ENCODE data around the gene C5orf63. TPM values are rescaled to one million over a fixed set of nuclear protein-coding genes. Genes with fewer than 3 reads are reported as not detected.

The C5orf63 gene
- total RNA-seq, 1 donor from 2014 or later, result 4.0 TPM

DNA sequence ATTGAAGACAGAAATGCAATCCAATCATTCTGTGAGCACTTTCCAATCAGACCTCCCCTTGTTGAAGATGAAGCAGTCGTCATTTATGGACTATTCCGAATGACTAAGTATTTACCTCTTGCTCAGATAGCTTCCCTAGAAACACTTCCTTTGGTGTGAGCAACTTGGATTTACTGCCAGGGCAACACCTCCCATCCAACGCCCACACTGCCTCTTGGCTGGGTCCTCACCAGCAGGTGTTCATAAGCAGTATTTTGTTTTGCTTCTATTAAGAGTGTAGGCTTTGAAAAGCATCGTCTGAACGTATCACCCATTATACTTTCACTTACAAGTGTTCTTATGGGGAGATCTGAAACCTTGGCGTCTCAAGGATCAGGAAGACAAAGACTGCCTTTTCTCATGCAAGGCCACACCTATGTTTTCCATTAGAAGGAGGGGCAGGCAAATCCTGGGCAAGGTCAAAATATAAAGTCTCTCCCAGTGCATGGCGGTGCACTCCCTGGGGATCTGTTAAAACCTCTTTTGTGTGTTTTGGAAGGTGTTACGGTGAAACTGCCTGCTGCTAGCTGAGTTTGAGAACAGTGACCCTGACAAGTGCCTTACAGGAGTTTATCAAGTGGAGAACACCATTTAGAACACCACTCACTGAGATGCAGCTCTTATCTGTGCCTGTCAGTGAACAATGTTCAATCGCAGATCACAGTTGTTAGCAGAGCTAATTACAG, 32.3 kb downstream of the C5orf63 start:
- intact Hi-C loops (cut with micrococcal nuclease), result no loop called here
- no peak overlapping the region for H3K4me3 Mint-ChIP-seq
- H3K27me3 Mint-ChIP-seq (ENCODE audit: insufficient read depth), result peaks cover 4% of the 10 kb centered on the region
- no peak for DNase-seq (ENCODE audit: low spot score)
- no peaks in the 10 kb centered on the region for H3K4me1 Mint-ChIP-seq (ENCODE audit: low read depth)
- H3K36me3 Mint-ChIP-seq (ENCODE audit: low read depth), result no peaks in the 10 kb centered on the region
- no peaks in the 10 kb centered on the region for H3K9me3 Mint-ChIP-seq
- no peak overlapping the region for H3K27ac Mint-ChIP-seq

DNA sequence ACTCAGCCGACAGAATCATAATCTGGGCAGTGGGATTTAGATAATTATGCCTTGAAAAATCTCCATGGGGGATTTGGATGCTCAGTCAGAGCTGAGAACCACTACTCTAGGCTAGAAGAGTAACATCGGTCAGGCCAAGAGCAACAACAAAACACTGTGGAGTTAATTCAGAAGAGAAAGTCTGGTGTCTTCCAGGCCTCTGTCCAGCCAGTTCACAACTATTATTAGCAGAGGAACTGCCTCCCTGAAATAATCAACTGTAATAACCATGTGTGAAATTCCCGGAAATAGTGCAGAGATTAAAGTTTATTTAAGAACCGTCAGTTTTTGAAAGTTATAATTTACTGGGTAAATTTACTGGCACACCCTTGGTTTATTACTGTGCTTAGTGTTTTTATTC, 34.8 kb downstream of the C5orf63 start:
- Mint-ChIP-seq H3K4me1 (ENCODE audit: low read depth) (no peaks in the 10 kb centered on the region), H3K27ac (no peak overlapping the region), H3K4me3 (no peak overlapping the region), H3K9me3 (no peaks in the 10 kb centered on the region), H3K27me3 (ENCODE audit: insufficient read depth) (peaks cover 9% of the 10 kb centered on the region), H3K36me3 (ENCODE audit: low read depth) (no peaks in the 10 kb centered on the region)
- DNase-seq (ENCODE audit: low spot score), result no peak
- intact Hi-C loops (cut with micrococcal nuclease), result loop anchor here (10.0 kb wide), 1 partner anchor 276 kb away; no protein-coding TSS in a partner anchor

GRCh38 chr5:127031863-127032232, 41.5 kb downstream of the C5orf63 start:
- H3K9me3 Mint-ChIP-seq, result no peaks in the 10 kb centered on the region
- peaks cover 33% of the 10 kb centered on the region for H3K27me3 Mint-ChIP-seq (ENCODE audit: insufficient read depth)
- peaks cover 5% of the 10 kb centered on the region for H3K36me3 Mint-ChIP-seq (ENCODE audit: low read depth)
- H3K4me1 Mint-ChIP-seq (ENCODE audit: low read depth), result peaks cover 26% of the 10 kb centered on the region
- no peak for DNase-seq (ENCODE audit: low spot score)
- intact Hi-C loops (cut with micrococcal nuclease), result loop anchor here (2.0 to 10.0 kb wide), 4 partner anchors 179 to 609 kb away; partner anchors contain the start of gene GRAMD2B
- peak overlapping the region; percentile 89 for H3K4me3 Mint-ChIP-seq
- peak overlapping the region; percentile 34 for H3K27ac Mint-ChIP-seq

DNA sequence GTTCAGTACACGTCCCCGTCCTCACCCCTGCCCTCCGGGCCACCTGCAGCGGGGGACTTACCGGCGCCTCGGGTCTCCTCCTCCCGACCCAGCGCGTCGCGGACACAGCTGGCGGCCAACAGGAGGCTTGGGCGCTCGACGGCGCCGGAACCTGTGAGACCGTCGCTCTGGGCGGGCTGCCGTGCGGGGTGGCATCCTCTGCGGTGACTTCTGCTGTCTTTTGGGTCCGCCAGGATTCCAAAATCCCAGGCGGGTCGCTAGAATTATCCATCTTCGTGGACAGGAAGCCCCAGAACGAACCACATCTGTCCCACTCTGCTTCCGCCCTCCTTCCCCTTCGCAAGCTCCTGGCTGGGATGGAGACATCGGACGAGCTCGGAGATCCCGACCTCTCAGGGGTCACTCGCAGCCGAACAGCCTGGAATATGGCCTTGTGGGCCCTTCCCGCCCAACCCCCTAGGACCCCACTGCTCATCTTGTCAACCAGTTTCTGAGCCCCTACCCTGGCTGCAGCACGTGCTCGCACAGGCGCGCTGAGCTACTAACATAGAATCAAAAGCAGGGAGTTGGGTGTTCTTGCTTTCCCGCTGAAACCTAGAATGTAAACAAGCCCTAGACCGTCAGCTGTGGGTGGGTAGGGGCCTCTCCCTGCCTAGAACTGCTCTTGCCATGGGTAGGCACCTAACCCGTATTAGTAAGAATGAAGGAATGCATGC, 42.0 kb downstream of the C5orf63 start:
- Mint-ChIP-seq H3K27me3 (ENCODE audit: insufficient read depth) (peaks cover 35% of the 10 kb centered on the region), H3K4me1 (ENCODE audit: low read depth) (peaks cover 26% of the 10 kb centered on the region), H3K9me3 (no peaks in the 10 kb centered on the region), H3K36me3 (ENCODE audit: low read depth) (peaks cover 5% of the 10 kb centered on the region), H3K4me3 (peak overlapping the region; percentile 89), H3K27ac (peak overlapping the region; percentile 48)
- intact Hi-C loops (cut with micrococcal nuclease), result loop anchor here (2.0 to 10.0 kb wide), 4 partner anchors 179 to 609 kb away; partner anchors contain the start of gene GRAMD2B
- DNase-seq (ENCODE audit: low spot score), result peak; percentile 12

GRCh38 chr5:127030259-127031146, 42.8 kb downstream of the C5orf63 start, which contains the start of gene MARCHF3:
TSS of gene MARCHF3 (minus strand) at chr5:127030558. CDS start at chr5:126918171, 112,387 bp downstream.
- Mint-ChIP-seq H3K27ac (peak within 1 kb of the TSS; percentile 69), H3K27me3 (ENCODE audit: insufficient read depth) (peaks cover 32% of the 10 kb centered on the region)

DNA sequence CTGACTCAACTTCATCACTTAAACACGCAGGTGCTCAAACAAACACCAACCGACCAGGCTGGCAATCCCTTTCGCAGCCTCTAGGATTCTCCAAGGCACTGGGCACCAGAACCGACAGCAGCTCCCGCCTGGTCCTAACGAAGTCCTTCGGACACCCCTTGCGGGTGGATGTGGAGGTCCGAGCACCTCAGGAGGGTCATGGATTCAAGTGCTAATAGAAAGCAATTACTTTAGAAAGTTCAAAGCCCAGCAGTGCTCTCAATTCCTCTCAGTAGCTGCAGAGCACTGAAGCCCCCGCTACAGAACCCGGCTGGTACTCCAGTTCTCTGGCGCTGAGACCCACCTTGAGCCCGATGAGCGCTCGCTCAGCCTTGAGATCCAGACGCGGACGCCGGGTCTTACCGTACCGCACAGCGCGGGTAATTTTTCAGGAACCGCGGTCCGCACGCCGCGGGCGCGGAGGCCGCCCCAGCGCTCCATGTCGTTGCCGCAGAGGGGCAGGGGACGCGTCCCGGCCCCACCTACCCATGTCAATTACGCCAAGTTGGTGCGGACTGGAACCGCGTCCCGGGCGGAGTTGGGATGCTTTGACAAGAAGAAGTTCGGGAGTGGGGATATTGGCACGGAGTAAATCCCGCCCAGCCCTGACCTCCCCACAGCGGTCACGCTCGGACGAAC, 43.6 kb downstream of the C5orf63 start:
- Mint-ChIP-seq H3K27ac (peak overlapping the region; percentile 69), H3K4me1 (ENCODE audit: low read depth) (peaks cover 31% of the 10 kb centered on the region), H3K36me3 (ENCODE audit: low read depth) (peaks cover 5% of the 10 kb centered on the region), H3K27me3 (ENCODE audit: insufficient read depth) (peaks cover 32% of the 10 kb centered on the region), H3K4me3 (peak overlapping the region; percentile 89), H3K9me3 (no peaks in the 10 kb centered on the region)
- peak; percentile 33 for DNase-seq (ENCODE audit: low spot score)
- intact Hi-C loops (cut with micrococcal nuclease), result loop anchor here (1.0 to 10.0 kb wide), 11 partner anchors 41 to 607 kb away; partner anchors contain the start of genes C5orf63, GRAMD2B and PRRC1

More at GRCh38 chr5:127030259-127031146, 42.8 kb downstream of the C5orf63 start, which contains the start of gene MARCHF3:
- H3K4me1 Mint-ChIP-seq (ENCODE audit: low read depth), result peaks cover 30% of the 10 kb centered on the region
- intact Hi-C loops (cut with micrococcal nuclease), result loop anchor here (1.0 to 10.0 kb wide), 11 partner anchors 42 to 608 kb away; partner anchors contain the start of genes C5orf63, GRAMD2B and PRRC1
- H3K36me3 Mint-ChIP-seq (ENCODE audit: low read depth), result peaks cover 5% of the 10 kb centered on the region
- H3K4me3 Mint-ChIP-seq, result peak within 1 kb of the TSS; percentile 89
- DNase-seq (ENCODE audit: low spot score), result peak; percentile 96
- H3K9me3 Mint-ChIP-seq, result no peaks in the 10 kb centered on the region

DNA sequence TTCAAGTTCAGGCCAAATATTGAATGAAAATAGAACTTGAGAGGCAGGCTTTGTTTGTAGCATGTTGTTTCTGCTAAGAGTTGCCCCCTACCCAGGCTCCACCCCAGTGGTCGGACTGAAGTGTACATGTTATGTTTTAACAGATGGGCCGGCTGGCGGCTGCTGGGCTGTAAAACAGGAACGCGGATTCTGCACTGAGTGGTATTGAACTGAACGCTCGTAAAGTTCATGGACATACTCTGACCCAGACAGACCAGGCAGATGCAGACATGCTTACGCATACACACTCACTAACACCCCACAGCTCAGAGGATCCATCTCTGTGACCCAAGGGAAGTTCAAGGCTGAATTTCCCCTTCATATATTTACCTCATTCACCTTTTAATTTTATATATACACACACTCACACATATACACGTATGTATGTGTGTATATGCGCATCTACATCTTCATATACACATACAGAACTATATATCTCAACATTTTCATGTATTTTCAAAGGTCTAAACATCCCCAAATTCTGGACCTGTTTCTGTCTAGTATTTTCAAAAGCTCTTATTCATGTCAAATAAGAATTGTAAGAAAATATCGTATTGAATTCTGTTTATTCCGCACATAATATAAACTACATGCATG, 44.4 kb downstream of the C5orf63 start:
- H3K4me1 Mint-ChIP-seq (ENCODE audit: low read depth), result peaks cover 31% of the 10 kb centered on the region
- intact Hi-C loops (cut with micrococcal nuclease), result no loop called here
- peaks cover 30% of the 10 kb centered on the region for H3K27me3 Mint-ChIP-seq (ENCODE audit: insufficient read depth)
- no peaks in the 10 kb centered on the region for H3K9me3 Mint-ChIP-seq
- DNase-seq (ENCODE audit: low spot score), result no peak
- H3K27ac Mint-ChIP-seq, result no peak overlapping the region
- peaks cover 5% of the 10 kb centered on the region for H3K36me3 Mint-ChIP-seq (ENCODE audit: low read depth)
- peak overlapping the region; percentile 89 for H3K4me3 Mint-ChIP-seq

DNA sequence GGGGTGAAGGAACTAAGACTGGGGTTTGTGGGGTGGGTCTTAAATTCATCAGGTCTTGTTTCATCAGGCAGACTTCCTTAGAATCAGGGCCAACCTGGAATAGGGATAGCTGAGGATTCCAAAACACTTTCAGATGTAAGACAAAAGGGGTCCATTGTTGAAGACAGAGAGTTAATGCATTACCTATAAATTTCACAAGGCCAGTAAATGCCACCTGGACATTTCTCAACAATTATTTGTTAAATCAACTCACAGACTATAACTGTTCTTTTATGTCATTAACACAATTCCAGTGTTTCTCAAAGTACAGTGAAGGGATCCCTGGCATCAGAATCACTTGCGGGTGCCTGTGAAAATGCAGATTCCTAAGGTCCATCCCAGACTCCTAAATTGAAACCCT, 45.8 kb downstream of the C5orf63 start:
- H3K9me3 Mint-ChIP-seq, result no peaks in the 10 kb centered on the region
- intact Hi-C loops (cut with micrococcal nuclease), result no loop called here
- H3K4me3 Mint-ChIP-seq, result no peak overlapping the region
- no peak overlapping the region for H3K27ac Mint-ChIP-seq
- H3K27me3 Mint-ChIP-seq (ENCODE audit: insufficient read depth), result peaks cover 22% of the 10 kb centered on the region
- DNase-seq (ENCODE audit: low spot score), result no peak
- peaks cover 31% of the 10 kb centered on the region for H3K4me1 Mint-ChIP-seq (ENCODE audit: low read depth)
- H3K36me3 Mint-ChIP-seq (ENCODE audit: low read depth), result peaks cover 5% of the 10 kb centered on the region

DNA sequence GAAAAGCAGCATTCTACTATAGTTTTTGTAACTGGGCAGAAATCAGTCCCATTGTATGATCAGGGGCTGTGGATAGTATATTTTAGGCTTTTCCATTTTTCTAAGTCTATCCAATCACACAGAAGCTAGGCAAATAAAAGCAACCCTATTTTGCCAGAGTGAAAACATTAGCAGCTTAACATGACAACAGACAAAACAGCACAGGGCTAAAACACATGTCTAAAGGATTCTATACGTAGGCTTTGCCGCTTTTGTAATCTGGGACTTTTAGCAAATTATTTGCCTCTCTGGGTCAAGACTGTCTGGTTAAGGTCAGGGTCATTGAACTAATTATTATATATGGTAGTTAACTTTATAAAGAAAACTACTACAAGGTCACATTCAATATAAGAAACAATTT, 47.1 kb downstream of the C5orf63 start:
- Mint-ChIP-seq H3K4me3 (no peak overlapping the region), H3K36me3 (ENCODE audit: low read depth) (peaks cover 5% of the 10 kb centered on the region), H3K27ac (no peak overlapping the region), H3K27me3 (ENCODE audit: insufficient read depth) (peaks cover 12% of the 10 kb centered on the region), H3K9me3 (no peaks in the 10 kb centered on the region), H3K4me1 (ENCODE audit: low read depth) (peaks cover 23% of the 10 kb centered on the region)
- intact Hi-C loops (cut with micrococcal nuclease), result no loop called here
- no peak for DNase-seq (ENCODE audit: low spot score)

DNA sequence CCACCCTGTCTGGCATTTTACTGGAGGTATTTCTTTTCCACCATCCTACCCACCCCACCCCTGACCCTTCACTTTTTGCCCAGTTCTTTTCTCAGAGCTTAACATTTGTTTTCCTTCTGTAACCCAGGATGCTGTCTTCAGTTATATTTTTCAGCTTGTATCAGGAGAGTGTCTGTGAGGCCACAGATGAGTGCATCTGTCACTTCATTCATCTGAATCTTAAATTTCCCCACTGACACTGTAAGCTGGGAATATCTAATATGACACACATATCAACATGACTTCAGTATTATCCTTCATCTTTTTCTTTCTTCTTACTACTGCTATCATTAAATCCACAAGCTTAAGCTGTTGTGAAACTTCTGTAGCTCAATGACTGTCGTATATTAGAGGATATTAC, 47.8 kb downstream of the C5orf63 start:
- no peaks in the 10 kb centered on the region for H3K9me3 Mint-ChIP-seq
- H3K36me3 Mint-ChIP-seq (ENCODE audit: low read depth), result peaks cover 5% of the 10 kb centered on the region
- no peak overlapping the region for H3K27ac Mint-ChIP-seq
- intact Hi-C loops (cut with micrococcal nuclease), result no loop called here
- peaks cover 12% of the 10 kb centered on the region for H3K27me3 Mint-ChIP-seq (ENCODE audit: insufficient read depth)
- no peak overlapping the region for H3K4me3 Mint-ChIP-seq
- no peak for DNase-seq (ENCODE audit: low spot score)
- peaks cover 23% of the 10 kb centered on the region for H3K4me1 Mint-ChIP-seq (ENCODE audit: low read depth)

DNA sequence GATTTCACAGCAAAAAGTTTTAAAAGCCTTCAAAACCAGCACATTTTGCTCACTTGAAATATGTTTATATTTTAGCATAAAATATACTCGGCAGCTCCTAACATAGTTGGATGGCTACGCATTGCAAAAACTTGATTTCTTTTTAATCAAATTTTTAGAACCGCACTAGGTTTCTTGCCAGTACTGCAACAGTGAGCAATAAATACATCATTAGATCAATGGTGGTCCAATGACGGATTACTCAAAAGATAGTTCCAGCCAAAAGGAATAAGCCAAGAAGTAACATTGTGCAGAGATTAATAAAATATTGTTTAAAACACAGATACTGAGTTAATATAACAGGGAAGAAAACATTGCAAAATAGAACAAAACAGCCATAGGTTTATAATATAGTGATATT, 48.5 kb downstream of the C5orf63 start:
- H3K27ac Mint-ChIP-seq, result no peak overlapping the region
- no peaks in the 10 kb centered on the region for H3K9me3 Mint-ChIP-seq
- intact Hi-C loops (cut with micrococcal nuclease), result no loop called here
- H3K4me1 Mint-ChIP-seq (ENCODE audit: low read depth), result peaks cover 23% of the 10 kb centered on the region
- peaks cover 3% of the 10 kb centered on the region for H3K36me3 Mint-ChIP-seq (ENCODE audit: low read depth)
- H3K4me3 Mint-ChIP-seq, result no peak overlapping the region
- H3K27me3 Mint-ChIP-seq (ENCODE audit: insufficient read depth), result peaks cover 12% of the 10 kb centered on the region
- no peak for DNase-seq (ENCODE audit: low spot score)
